NT2/D1 (cell line): ENCODE results near the gene UGT8.

Experiments used
- YY1 ChIP-seq: IDR thresholded peaks from 2 replicates; pipeline ENCODE4 v1.6.1; 2011; ENCODE audit not compliant: insufficient read length, insufficient read depth
- ZNF274 ChIP-seq: IDR thresholded peaks from 2 replicates; pipeline ENCODE4 v1.6.1; 2011; ENCODE audit warnings: mild to moderate bottlenecking, low read depth, low read length

DNA sequence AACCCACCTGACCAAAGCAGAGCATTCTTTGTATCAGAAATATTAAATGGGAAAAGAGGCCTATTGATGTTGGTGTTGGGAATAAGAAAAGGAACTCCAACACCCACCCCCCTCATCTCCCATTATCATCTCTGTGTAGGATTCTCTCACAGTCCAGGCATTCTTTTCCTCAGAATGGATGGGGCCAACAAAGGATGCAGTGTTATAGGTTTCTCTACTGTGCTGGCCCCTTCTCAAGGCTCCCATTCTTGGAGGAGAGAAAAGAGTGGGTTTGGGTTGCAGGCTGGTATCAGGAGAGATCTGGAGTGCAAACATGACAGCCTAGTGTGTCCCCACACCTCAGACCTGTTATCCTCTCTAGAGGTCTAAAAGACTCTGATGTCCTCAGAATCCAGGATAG lies 59.6 kb downstream of the UGT8 start:
- TF ChIP-seq ZNF274 (no peak), YY1 (no peak)
